HG03060 (cell line): ENCODE measurements around the gene IGF2R.
"Not testable (repeated sequence)": the region's sequence is repeated elsewhere in the genome, so short reads cannot be mapped to it uniquely, and the experiment has no call there.

Experiments used
- ATAC-seq: cut with Tn5 transposase; IDR thresholded peaks from one replicate; pipeline ENCODE4 v1.9.1; 2021; ENCODE audit warnings: low read depth, moderate number of reproducible peaks; ENCODE audit not compliant: unreplicated experiment

IGF2R gene

GRCh38 chr6:160111806-160112205, 142.9 kb downstream of the IGF2R start:
- ATAC-seq: no peak

- ATAC-seq: no peak
Measured at GRCh38 chr6:160112628-160113299, 143.9 kb downstream of the IGF2R start.

GRCh38 chr6:160114536-160114935, 145.7 kb downstream of the IGF2R start:
- not testable (repeated sequence) for ATAC-seq

GRCh38 chr6:160115421-160115820, 146.5 kb downstream of the IGF2R start:
- no peak for ATAC-seq

GRCh38 chr6:160116411-160116810, 147.5 kb downstream of the IGF2R start:
- ATAC-seq: no peak

- no peak for ATAC-seq
Measured at GRCh38 chr6:160117137-160117536, 148.3 kb downstream of the IGF2R start.

GRCh38 chr6:160118620-160119229, 149.8 kb downstream of the IGF2R start:
- no peak for ATAC-seq

- ATAC-seq: no peak
Measured at GRCh38 chr6:160120087-160120486, 151.2 kb downstream of the IGF2R start.

- ATAC-seq: no peak
Measured at GRCh38 chr6:160121558-160121957, 152.7 kb downstream of the IGF2R start, which contains the start of gene SLC22A1. SLC22A1 (plus strand) TSS chr6:160121815; CDS start chr6:160121936, 121 bp downstream.

- no peak for ATAC-seq
Measured at GRCh38 chr6:160121981-160122380, 153.1 kb downstream of the IGF2R start.

GRCh38 chr6:160122744-160123143, 153.9 kb downstream of the IGF2R start:
- ATAC-seq: no peak

- ATAC-seq: no peak
Measured at GRCh38 chr6:160124007-160124406, 155.1 kb downstream of the IGF2R start.

GRCh38 chr6:160124605-160125004, 155.7 kb downstream of the IGF2R start:
- no peak for ATAC-seq

- ATAC-seq: not testable (repeated sequence)
Measured at GRCh38 chr6:160125105-160125504, 156.2 kb downstream of the IGF2R start.

GRCh38 chr6:160127270-160128124, 158.6 kb downstream of the IGF2R start:
- no peak for ATAC-seq

- ATAC-seq: no peak
Measured at GRCh38 chr6:160128125-160128683, 159.3 kb downstream of the IGF2R start.

GRCh38 chr6:160128879-160129516, 160.1 kb downstream of the IGF2R start:
- no peak for ATAC-seq

- ATAC-seq: no peak
Measured at GRCh38 chr6:160129881-160130615, 161.2 kb downstream of the IGF2R start.

GRCh38 chr6:160130729-160131484, 162.0 kb downstream of the IGF2R start:
- ATAC-seq: no peak
